GM12874 (cell line): ENCODE results near the gene LCMT1.

Source experiments
- TF ChIP-seq, protein P1 (sequence below): IDR thresholded peaks from 2 replicates; pipeline ENCODE4 v1.5.1; 2011; ENCODE audit warnings: low read depth, mild to moderate bottlenecking, control low read depth, low read length, moderate library complexity; ENCODE audit not compliant: insufficient read depth

Gene LCMT1

GRCh38 chr16:25217112-25217511, 105.6 kb downstream of the LCMT1 start:
- TF ChIP-seq, protein P1, sequence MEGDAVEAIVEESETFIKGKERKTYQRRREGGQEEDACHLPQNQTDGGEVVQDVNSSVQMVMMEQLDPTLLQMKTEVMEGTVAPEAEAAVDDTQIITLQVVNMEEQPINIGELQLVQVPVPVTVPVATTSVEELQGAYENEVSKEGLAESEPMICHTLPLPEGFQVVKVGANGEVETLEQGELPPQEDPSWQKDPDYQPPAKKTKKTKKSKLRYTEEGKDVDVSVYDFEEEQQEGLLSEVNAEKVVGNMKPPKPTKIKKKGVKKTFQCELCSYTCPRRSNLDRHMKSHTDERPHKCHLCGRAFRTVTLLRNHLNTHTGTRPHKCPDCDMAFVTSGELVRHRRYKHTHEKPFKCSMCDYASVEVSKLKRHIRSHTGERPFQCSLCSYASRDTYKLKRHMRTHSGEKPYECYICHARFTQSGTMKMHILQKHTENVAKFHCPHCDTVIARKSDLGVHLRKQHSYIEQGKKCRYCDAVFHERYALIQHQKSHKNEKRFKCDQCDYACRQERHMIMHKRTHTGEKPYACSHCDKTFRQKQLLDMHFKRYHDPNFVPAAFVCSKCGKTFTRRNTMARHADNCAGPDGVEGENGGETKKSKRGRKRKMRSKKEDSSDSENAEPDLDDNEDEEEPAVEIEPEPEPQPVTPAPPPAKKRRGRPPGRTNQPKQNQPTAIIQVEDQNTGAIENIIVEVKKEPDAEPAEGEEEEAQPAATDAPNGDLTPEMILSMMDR: no peak

GRCh38 chr16:25217921-25218320, 106.4 kb downstream of the LCMT1 start:
- TF ChIP-seq, protein P1: no peak

- TF ChIP-seq, protein P1: no peak
Observed at GRCh38 chr16:25219070-25219737, 107.7 kb downstream of the LCMT1 start.

DNA sequence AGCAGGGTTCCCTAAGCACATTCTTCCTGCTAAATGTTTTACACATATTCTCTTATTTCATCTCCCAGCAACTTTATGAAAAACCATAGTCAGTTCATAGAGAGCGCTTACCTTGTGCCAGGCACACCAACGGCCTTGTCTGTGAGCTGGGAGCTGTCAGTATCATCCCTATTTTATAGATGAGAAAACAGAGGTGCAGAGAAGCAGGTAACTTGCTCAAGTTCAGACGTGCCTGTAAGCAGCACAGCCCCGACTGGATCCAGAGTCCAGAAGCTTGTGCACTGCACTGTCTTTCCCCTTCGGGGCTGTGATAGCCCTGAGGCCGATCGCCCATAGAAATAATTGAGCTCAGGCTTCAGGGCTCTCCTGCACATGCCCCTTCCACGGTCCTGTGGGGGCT, 111.4 kb downstream of the LCMT1 start:
- TF ChIP-seq, protein P1: no peak

- TF ChIP-seq, protein P1: no peak
Observed at GRCh38 chr16:25223964-25224363, 112.4 kb downstream of the LCMT1 start.

GRCh38 chr16:25224731-25225319, 113.3 kb downstream of the LCMT1 start:
- TF ChIP-seq, protein P1: no peak
